H1 (cell line): ENCODE data around the gene ADAMTS6. TPM values are rescaled to one million over a fixed set of nuclear protein-coding genes. Genes with fewer than 3 reads are reported as not detected.

Experiments
- CTCF ChIA-PET: fragments of 300-600 bp; sonication (Branson Sonifier 250); formaldehyde crosslinking; loops from one replicate; lab custom pipeline; 2021; ENCODE audit not compliant: partially characterized antibody; lab: Charles Lee
- POLR2A ChIA-PET: fragments of 300-600 bp; sonication (Branson Sonifier 250); formaldehyde crosslinking; loops from one replicate; lab custom pipeline; 2021; ENCODE audit warnings: inconsistent platforms; ENCODE audit not compliant: partially characterized antibody; lab: Charles Lee
- DNase-seq, 2 experiments: peaks; one replicate each; pipeline versions ENCODE4 v3.0.0 to v3.0.0-alpha.2; 2010 to 2022; ENCODE audit warnings: low spot score in 2 of 2, low read depth in 1 of 2, mixed read lengths in 1 of 2
- FAIRE-seq: peaks from 2 replicates; lab custom pipeline; 2011; peaks lifted over from hg19 to GRCh38; lab: Jason Lieb, UNC
- H2AFZ ChIP-seq: 2 replicates; pipeline ENCODE4 v1.8.1; 2012; ENCODE audit warnings: low read length, inconsistent platforms
- H2AK5ac ChIP-seq: 2 replicates; pipeline ENCODE4 v1.6.1; 2013; ENCODE audit warnings: low read depth, low read length
- H2BK120ac ChIP-seq: replicated peaks from 2 replicates; pipeline ENCODE3; 2013; ENCODE audit warnings: low read depth, low read length, inconsistent platforms
- H2BK12ac ChIP-seq: 2 replicates; pipeline ENCODE4 v1.6.1; 2013; ENCODE audit warnings: low read depth, low read length
- H2BK15ac ChIP-seq: 2 replicates; pipeline ENCODE4 v1.6.1; 2013; ENCODE audit warnings: low read length
- H2BK20ac ChIP-seq: 2 replicates; pipeline ENCODE4 v1.6.1; 2013; ENCODE audit warnings: low read length
- H2BK5ac ChIP-seq: 2 replicates; pipeline ENCODE4 v1.6.1; 2013; ENCODE audit warnings: low read depth, low read length
- H3K14ac ChIP-seq: 2 replicates; pipeline ENCODE4 v1.6.1; 2013; ENCODE audit warnings: inconsistent platforms; ENCODE audit not compliant: insufficient read length
- H3K18ac ChIP-seq: 2 replicates; pipeline ENCODE4 v1.6.1; 2013; ENCODE audit warnings: low read length; ENCODE audit errors: extremely low read depth
- H3K23ac ChIP-seq: 2 replicates; pipeline ENCODE4 v1.6.1; 2013; ENCODE audit warnings: inconsistent platforms; ENCODE audit not compliant: insufficient read length
- H3K23me2 ChIP-seq: 2 replicates; pipeline ENCODE4 v1.6.1; 2013; ENCODE audit warnings: low read depth, low read length
- H3K27ac ChIP-seq: 2 replicates; pipeline ENCODE4 v1.6.1; 2011; ENCODE audit warnings: low read depth, low read length, inconsistent platforms
- H3K27me3 ChIP-seq, 4 experiments: replicated peaks in 1 of 4; 1 replicate in 1 of 4; 2 replicates in 3 of 4; pipeline versions ENCODE4 v1.6.1 to v1.8.1; 2011 to 2013; ENCODE audit warnings: low read length in 3 of 4, mild to moderate bottlenecking in 3 of 4, inconsistent platforms in 2 of 4, mixed read lengths in 2 of 4, moderate library complexity in 1 of 4; ENCODE audit not compliant: control insufficient read depth in 3 of 4, insufficient read depth in 3 of 4; ENCODE audit errors: extremely low read depth in 1 of 4
- H3K36me3 ChIP-seq, 4 experiments: 2 replicates each; pipeline versions ENCODE4 v1.6.1 to v1.8.1; 2011 to 2013; ENCODE audit warnings: mild to moderate bottlenecking in 4 of 4, low read length in 3 of 4, moderate library complexity in 2 of 4, control low read depth in 1 of 4, inconsistent platforms in 1 of 4; ENCODE audit not compliant: insufficient read depth in 4 of 4, control insufficient read depth in 2 of 4
- H3K4ac ChIP-seq: replicated peaks from 2 replicates; pipeline ENCODE3; 2013; ENCODE audit warnings: low read length, low read depth, mixed read lengths, inconsistent platforms; ENCODE audit not compliant: insufficient read length
- H3K4me1 ChIP-seq, 4 experiments: replicated peaks in 1 of 4; 1 replicate in 1 of 4; 2 replicates in 3 of 4; pipeline versions ENCODE4 v1.6.1 to v1.8.1; 2011 to 2013; ENCODE audit warnings: low read length in 3 of 4, inconsistent platforms in 2 of 4, mixed read lengths in 1 of 4; ENCODE audit not compliant: insufficient read depth in 4 of 4, control insufficient read depth in 3 of 4
- H3K4me2 ChIP-seq, 2 experiments: 2 replicates each; pipeline versions ENCODE4 v1.6.1 to v1.8.1; 2011 to 2013; ENCODE audit warnings: low read depth in 2 of 2, low read length in 2 of 2, control low read depth in 1 of 2, inconsistent platforms in 1 of 2, mild to moderate bottlenecking in 1 of 2; ENCODE audit not compliant: insufficient read depth in 1 of 2
- H3K4me3 ChIP-seq, 4 experiments: fragments of 200-600, 300-600 bp in 1 of 4; sonication (generic), shearing (Covaris generic), sonication (Bioruptor Twin) in 1 of 4; 2 replicates each; pipeline versions ENCODE4 v1.5.1 to v1.8.1; 2011 to 2016; ENCODE audit warnings: low read length in 4 of 4, low read depth in 3 of 4, control low read depth in 2 of 4, inconsistent platforms in 2 of 4, mild to moderate bottlenecking in 2 of 4, mixed read lengths in 1 of 4, moderate library complexity in 1 of 4; ENCODE audit not compliant: insufficient read depth in 2 of 4; ENCODE audit errors: extremely low read depth in 1 of 4
- H3K56ac ChIP-seq: replicated peaks from 2 replicates; pipeline ENCODE3; 2013; ENCODE audit warnings: low read depth, mild to moderate bottlenecking, mixed read lengths, low read length, inconsistent platforms; ENCODE audit not compliant: insufficient read length
- H3K79me1 ChIP-seq: 2 replicates; pipeline ENCODE4 v1.6.1; 2013; ENCODE audit warnings: low read depth, low read length, control low read depth
- H3K79me2 ChIP-seq, 2 experiments: 2 replicates each; pipeline versions ENCODE4 v1.6.1 to v1.8.1; 2012 to 2013; ENCODE audit warnings: low read length in 2 of 2, mild to moderate bottlenecking in 2 of 2, inconsistent platforms in 1 of 2; ENCODE audit not compliant: insufficient read depth in 2 of 2, control insufficient read depth in 1 of 2
- H3K9ac ChIP-seq, 4 experiments: replicated peaks in 1 of 4; 1 replicate in 1 of 4; 2 replicates in 3 of 4; pipeline versions ENCODE4 v1.6.1 to v1.8.1; 2011 to 2013; ENCODE audit warnings: low read depth in 3 of 4, low read length in 3 of 4, control low read depth in 2 of 4, mild to moderate bottlenecking in 2 of 4, moderate library complexity in 2 of 4, inconsistent platforms in 1 of 4; ENCODE audit errors: extremely low read depth in 1 of 4
- H3K9me3 ChIP-seq, 2 experiments: 2 replicates each; pipeline versions ENCODE4 v1.6.1 to v1.8.1; 2012 to 2013; ENCODE audit warnings: mild to moderate bottlenecking in 2 of 2, moderate library complexity in 2 of 2, control low read depth in 1 of 2, inconsistent platforms in 1 of 2, low read depth in 1 of 2, low read length in 1 of 2, mixed read lengths in 1 of 2; ENCODE audit not compliant: insufficient read depth in 2 of 2
- H4K20me1 ChIP-seq, 2 experiments: replicated peaks in 1 of 2; 2 replicates each; pipeline versions ENCODE3 to v1.8.1; 2011 to 2013; ENCODE audit warnings: inconsistent platforms in 2 of 2, low read length in 2 of 2, mild to moderate bottlenecking in 1 of 2; ENCODE audit not compliant: insufficient read depth in 2 of 2, control insufficient read depth in 1 of 2
- H4K5ac ChIP-seq: 2 replicates; pipeline ENCODE4 v1.6.1; 2013; ENCODE audit warnings: low read length, low read depth, mixed read lengths, inconsistent platforms; ENCODE audit not compliant: insufficient read length
- H4K8ac ChIP-seq: 2 replicates; pipeline ENCODE4 v1.8.0; 2013; ENCODE audit warnings: mild to moderate bottlenecking, moderate library complexity, low read length, inconsistent platforms; ENCODE audit not compliant: insufficient read depth; ENCODE audit errors: extremely low read depth
- H4K91ac ChIP-seq: replicated peaks from 2 replicates; pipeline ENCODE3; 2013; ENCODE audit warnings: low read length, mixed read lengths, inconsistent platforms; ENCODE audit not compliant: insufficient read length
- ASH2L ChIP-seq: fragments of 200-600, 300-600 bp; sonication (generic); IDR thresholded peaks from one replicate; pipeline ENCODE4 v1.7.1; 2017; ENCODE audit warnings: low read length
- BACH1 ChIP-seq: IDR thresholded peaks from 2 replicates; pipeline ENCODE4 v1.6.1; 2012; ENCODE audit warnings: low read length, improper control_type of control experiment
- CEBPB ChIP-seq: IDR thresholded peaks from 2 replicates; pipeline ENCODE4 v1.6.1; 2012; ENCODE audit warnings: low read depth, low read length
- CHD2 ChIP-seq: IDR thresholded peaks from 2 replicates; pipeline ENCODE4 v1.6.1; 2012; ENCODE audit warnings: low read length, improper control_type of control experiment
- CREB1 ChIP-seq: IDR thresholded peaks from 2 replicates; pipeline ENCODE4 v1.6.1; 2012; ENCODE audit warnings: inconsistent platforms
- EZH2 ChIP-seq: fragments of 200-600 bp; sonication (generic); IDR thresholded peaks from 2 replicates; pipeline ENCODE4 v1.7.1; 2012; ENCODE audit warnings: low read depth, mild to moderate bottlenecking, moderate library complexity, low read length, inconsistent platforms; ENCODE audit not compliant: severe bottlenecking
- GTF2F1 ChIP-seq: IDR thresholded peaks from 2 replicates; pipeline ENCODE4 v1.6.1; 2012; ENCODE audit warnings: low read depth, low read length, improper control_type of control experiment, borderline replicate concordance
- KDM1A ChIP-seq: fragments of 200-600, 300-600 bp; sonication (generic); IDR thresholded peaks from 2 replicates; pipeline ENCODE4 v1.7.1; 2016; ENCODE audit warnings: mild to moderate bottlenecking, low read length, borderline replicate concordance
- NRF1 ChIP-seq: IDR thresholded peaks from 2 replicates; pipeline ENCODE4 v1.6.1; 2011; ENCODE audit warnings: mild to moderate bottlenecking, low read depth, low read length, improper control_type of control experiment
- PHF8 ChIP-seq: fragments of 200-600 bp; sonication (generic); conservative IDR thresholded peaks from 2 replicates; pipeline ENCODE4 v1.7.1; 2012; ENCODE audit warnings: low read depth, mild to moderate bottlenecking, inconsistent platforms, low read length, moderate library complexity
- SIX5 ChIP-seq: IDR thresholded peaks from 2 replicates; pipeline ENCODE4 v1.6.1; 2011; ENCODE audit warnings: mild to moderate bottlenecking, low read depth, low read length
- SP1 ChIP-seq: IDR thresholded peaks from 2 replicates; pipeline ENCODE4 v1.6.1; 2011; ENCODE audit warnings: low read depth, low read length
- TAF1 ChIP-seq: IDR thresholded peaks from 2 replicates; pipeline ENCODE4 v1.6.1; 2011; ENCODE audit warnings: mild to moderate bottlenecking, low read depth, low read length
- ZNF274 ChIP-seq: IDR thresholded peaks from 2 replicates; pipeline ENCODE4 v1.7.0; 2012; ENCODE audit warnings: low read length, borderline replicate concordance; ENCODE audit errors: extremely low read depth
- WGBS, 2 experiments: shearing (Covaris generic) in 1 of 2; methylation state at CpG; one replicate each; pipeline versions ENCODE4 v1.1.6 to v1.1.7; 2013 to 2015; ENCODE audit warnings: low lambda C conversion rate in 2 of 2, mixed read lengths in 2 of 2, inconsistent platforms in 1 of 2, low coverage in 1 of 2, missing lambda C conversion rate in 1 of 2; ENCODE audit not compliant: insufficient replicate concordance in 2 of 2, insufficient coverage in 1 of 2, insufficient read length in 1 of 2; ENCODE audit errors: extremely low coverage in 1 of 2, missing lambda C conversion rate in 1 of 2; 5-methylcytosine and 5-hydroxymethylcytosine counted together
- polyA plus RNA-seq, 7 experiments: library from polyadenylated mRNA; depleted of rRNA in 3 of 7; stranded (reverse) in 5 of 7; unstranded in 2 of 7; fragments of >200 nt in 5 of 7; fragments of 200-250 nt in 2 of 7; gene quantifications; 1 replicate in 5 of 7; 2 replicates in 1 of 7; 4 replicates in 1 of 7; pipeline versions ENCODE4 v1.2.1 to v1.2.3, GENCODE V29; 2011 to 2013; ENCODE audit warnings: missing spikeins in 2 of 7, mixed read lengths in 2 of 7
- total RNA-seq: library from RNA; stranded (reverse); fragmentation: NEBNext Ultra II Directional; extraction: Animal tissue kit (Norgen Biotek cat#: 25700); gene quantifications from 2 replicates; pipeline ENCODE4 v1.2.1, GENCODE V29; 2021
- TF ChIP-seq, protein P1 (sequence below): IDR thresholded peaks from 2 replicates; pipeline ENCODE4 v1.6.1; 2011; ENCODE audit warnings: low read depth, mild to moderate bottlenecking, low read length; ENCODE audit not compliant: insufficient read depth

ADAMTS6 gene
- total and polyA plus RNA-seq, 2 of the 8 experiments (the other 6 are each of a cell fraction or from before 2014, with no cell fraction given): 0.74 to 2.4 TPM

DNA sequence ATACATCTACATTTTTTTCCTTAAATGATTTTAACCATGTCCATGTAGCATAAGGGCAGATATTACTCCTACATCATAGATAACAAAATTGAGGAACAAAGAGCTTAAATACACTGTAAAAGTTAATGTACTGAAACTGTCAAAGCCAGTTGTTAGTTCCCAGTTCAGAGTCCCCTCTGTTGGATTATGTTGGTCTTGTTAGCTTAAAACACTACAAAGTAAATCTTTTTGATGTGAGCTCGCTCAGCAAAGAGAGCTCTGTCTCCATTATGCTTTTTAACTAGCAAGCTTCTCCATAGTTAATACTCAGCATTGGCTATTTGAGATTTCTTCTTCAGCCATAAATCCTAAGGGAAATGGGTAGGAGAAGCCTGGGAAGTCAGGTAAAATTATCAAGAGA is 149.1 kb downstream of the ADAMTS6 start:
- CTCF ChIA-PET: interaction anchor here (0.6 kb wide), 2 partner anchors 87 to 222 kb away, joined by 3 to 4 read pairs; no protein-coding TSS in a partner anchor
- Histone ChIP-seq H3K23me2 (no peaks in the 10 kb centered on the region), H4K20me1 (no peaks in the 10 kb centered on the region), H3K4me2 (no peak overlapping the region), H3K27me3 (no peaks in the 10 kb centered on the region), H3K9ac (no peak overlapping the region), H2BK15ac (no peak overlapping the region), H3K79me1 (no peaks in the 10 kb centered on the region), H4K91ac (no peak overlapping the region), H3K79me2 (no peaks in the 10 kb centered on the region), H3K36me3 (no peaks in the 10 kb centered on the region), H4K8ac (no peak overlapping the region), H2AFZ (no peak overlapping the region), H3K9me3 (no peaks in the 10 kb centered on the region), H3K23ac (no peak overlapping the region), H4K5ac (no peak overlapping the region), H3K14ac (no peak overlapping the region), H2BK20ac (no peak overlapping the region), H3K4ac (no peak overlapping the region), H2BK12ac (no peak overlapping the region), H2AK5ac (no peak overlapping the region), H3K4me1 (no peaks in the 10 kb centered on the region; a peak in 1 of 7 replicates), H2BK5ac (no peak overlapping the region), H2BK120ac (no peak overlapping the region), H3K4me3 (no peak overlapping the region), H3K27ac (no peak overlapping the region), H3K18ac (no peak overlapping the region), H3K56ac (no peak overlapping the region)
- POLR2A ChIA-PET: no interaction called here
- no peak for FAIRE-seq
- 94% methylated on average over 1 of the region's 1 CpG; no CpG with 5 or more reads in 1 of the 2 experiments for WGBS, 2 experiments
- DNase-seq: no peak
- TF ChIP-seq, protein P1, sequence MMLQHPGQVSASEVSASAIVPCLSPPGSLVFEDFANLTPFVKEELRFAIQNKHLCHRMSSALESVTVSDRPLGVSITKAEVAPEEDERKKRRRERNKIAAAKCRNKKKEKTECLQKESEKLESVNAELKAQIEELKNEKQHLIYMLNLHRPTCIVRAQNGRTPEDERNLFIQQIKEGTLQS: no peak
- no peak for TF ChIP-seq BACH1
- no peak for TF ChIP-seq ASH2L
- no peak for TF ChIP-seq CEBPB
- TF ChIP-seq NRF1: no peak
- no peak for TF ChIP-seq ZNF274
- TF ChIP-seq CHD2: no peak
- TF ChIP-seq PHF8: no peak
- no peak for TF ChIP-seq GTF2F1
- TF ChIP-seq CREB1: no peak
- no peak for TF ChIP-seq TAF1
- TF ChIP-seq SP1: no peak
- TF ChIP-seq EZH2: no peak
- TF ChIP-seq SIX5: no peak
- TF ChIP-seq KDM1A: no peak
